ENCODE results near the gene SDSL. TPM values are rescaled to one million over a fixed set of nuclear protein-coding genes. Genes with fewer than 3 reads are reported as not detected.

SDSL gene
- total RNA-seq, 4 donors from 2014 or later: 0.91 to 1.4 (median 0.98) TPM; not detected in 1

GRCh38 chr12:113427882-113428281 is 5.7 kb downstream of the SDSL start:
- in situ Hi-C loops (cut with MboI; ENCODE audit: low sequenced_read_pairs in 4 of 4): loop anchor here in 2 of 4 donors (10.0 to 25.0 kb wide), 2 partner anchors 113 to 116 kb away; no protein-coding TSS in a partner anchor
- Histone ChIP-seq H3K4me3 (no peak overlapping the region), H3K27ac (no peak overlapping the region), H3K4me1 (no peaks in the 10 kb centered on the region), H3K27me3 (no peaks in the 10 kb centered on the region), H3K9me3 (no peaks in the 10 kb centered on the region), H3K36me3 (no peaks in the 10 kb centered on the region)
- ATAC-seq (no peak), DNase-seq (no peak)
- intact Hi-C loops (cut with DNase I; ENCODE audit: low total_unique reads): no loop called here
- TF ChIP-seq CTCF (IDR thresholded peaks at IDR 0.05 in 4 of 5, conservative IDR thresholded peaks at IDR 0.05 in 1 of 5) (no peak), POLR2A (IDR thresholded peaks at IDR 0.05) (no peak)

GRCh38 chr12:113428482-113428881 is 6.3 kb downstream of the SDSL start:
- Histone ChIP-seq H3K4me3 (no peak overlapping the region), H3K27me3 (no peaks in the 10 kb centered on the region), H3K9me3 (no peaks in the 10 kb centered on the region), H3K36me3 (no peaks in the 10 kb centered on the region), H3K27ac (no peak overlapping the region), H3K4me1 (no peaks in the 10 kb centered on the region)
- in situ Hi-C loops (cut with MboI; ENCODE audit: low sequenced_read_pairs in 4 of 4) (loop anchor here in 2 of 4 donors (10.0 to 25.0 kb wide), 2 partner anchors 114 to 116 kb away; no protein-coding TSS in a partner anchor), intact Hi-C loops (cut with DNase I; ENCODE audit: low total_unique reads) (no loop called here)
- DNase-seq: no peak
- no peak for ATAC-seq
- TF ChIP-seq CTCF (IDR thresholded peaks at IDR 0.05 in 4 of 5, conservative IDR thresholded peaks at IDR 0.05 in 1 of 5): no peak
- TF ChIP-seq POLR2A (IDR thresholded peaks at IDR 0.05): no peak

GRCh38 chr12:113432986-113433385 is 10.8 kb downstream of the SDSL start:
- intact Hi-C loops (cut with DNase I; ENCODE audit: low total_unique reads): no loop called here

GRCh38 chr12:113435367-113435766 is 13.2 kb downstream of the SDSL start:
- Histone ChIP-seq H3K9me3 (no peaks in the 10 kb centered on the region), H3K27me3 (no peaks in the 10 kb centered on the region), H3K4me1 (no peaks in the 10 kb centered on the region), H3K27ac (no peak overlapping the region), H3K36me3 (no peaks in the 10 kb centered on the region), H3K4me3 (no peak overlapping the region)
- intact Hi-C loops (cut with DNase I; ENCODE audit: low total_unique reads) (no loop called here), in situ Hi-C loops (cut with MboI; ENCODE audit: low sequenced_read_pairs in 4 of 4) (loop anchor here in 1 of 4 donors (25.0 kb wide), 1 partner anchor 123 kb away; no protein-coding TSS in a partner anchor)
- DNase-seq (no peak), ATAC-seq (no peak)
- no peak for TF ChIP-seq POLR2A (IDR thresholded peaks at IDR 0.05)
- TF ChIP-seq CTCF (IDR thresholded peaks at IDR 0.05 in 4 of 5, conservative IDR thresholded peaks at IDR 0.05 in 1 of 5): no peak

More at GRCh38 chr12:113432986-113433385, 10.8 kb downstream of the SDSL start:
- DNase-seq (no peak), ATAC-seq (no peak)
- Histone ChIP-seq H3K27ac (no peak overlapping the region), H3K4me3 (no peak overlapping the region), H3K4me1 (no peaks in the 10 kb centered on the region), H3K9me3 (no peaks in the 10 kb centered on the region), H3K27me3 (no peaks in the 10 kb centered on the region), H3K36me3 (no peaks in the 10 kb centered on the region)
- in situ Hi-C loops (cut with MboI; ENCODE audit: low sequenced_read_pairs in 4 of 4): loop anchor here in 1 of 4 donors (25.0 kb wide), 1 partner anchor 121 kb away; no protein-coding TSS in a partner anchor
- TF ChIP-seq POLR2A (IDR thresholded peaks at IDR 0.05) (no peak), CTCF (IDR thresholded peaks at IDR 0.05 in 4 of 5, conservative IDR thresholded peaks at IDR 0.05 in 1 of 5) (no peak)

- no peak overlapping the region for H3K4me3 ChIP-seq
- in situ Hi-C loops (cut with MboI; ENCODE audit: low sequenced_read_pairs in 4 of 4) (loop anchor here in 1 of 4 donors (25.0 kb wide), 1 partner anchor 124 kb away; no protein-coding TSS in a partner anchor), intact Hi-C loops (cut with DNase I; ENCODE audit: low total_unique reads) (no loop called here)
- no peak for DNase-seq
- no peaks in the 10 kb centered on the region for H3K27me3 ChIP-seq
- TF ChIP-seq CTCF (IDR thresholded peaks at IDR 0.05 in 4 of 5, conservative IDR thresholded peaks at IDR 0.05 in 1 of 5) (no peak), POLR2A (IDR thresholded peaks at IDR 0.05) (no peak)
- H3K4me1 ChIP-seq: no peaks in the 10 kb centered on the region
- ATAC-seq: no peak
- H3K36me3 ChIP-seq: no peaks in the 10 kb centered on the region
- H3K27ac ChIP-seq: no peak overlapping the region
- no peaks in the 10 kb centered on the region for H3K9me3 ChIP-seq
These were observed 14.4 kb downstream of the SDSL start for GRCh38 chr12:113436586-113436985.

All from gastrocnemius medialis (tissue), 4 donors.